Left ventricle myocardium inferior (tissue), 1 donor: Measurements from ENCODE around the gene SCFD2. TPM values are rescaled to one million over a fixed set of nuclear protein-coding genes. Genes with fewer than 3 reads are reported as not detected.
A peak's percentile ranks its signal among the peaks of the same experiment; 100 is the strongest.

Experiments used
- DNase-seq: peaks from one replicate; pipeline ENCODE4 v3.0.0-alpha.2; 2020
- H3K27ac ChIP-seq: fragments of 200-600 bp; replicated peaks from 2 replicates; pipeline ENCODE4 v1.8.0; 2021
- H3K27me3 ChIP-seq: fragments of 200-600 bp; 2 replicates; pipeline ENCODE4 v1.8.0; 2021; ENCODE audit warnings: low read depth
- H3K36me3 ChIP-seq: fragments of 200-600 bp; 2 replicates; pipeline ENCODE4 v1.8.0; 2021
- H3K4me1 ChIP-seq: fragments of 200-600 bp; 2 replicates; pipeline ENCODE4 v1.8.0; 2021
- H3K4me3 ChIP-seq: fragments of 200-600 bp; 2 replicates; pipeline ENCODE4 v1.8.0; 2021; ENCODE audit warnings: mild to moderate bottlenecking, moderate library complexity
- H3K9me3 ChIP-seq: fragments of 200-600 bp; replicated peaks from 2 replicates; pipeline ENCODE4 v1.8.0; 2021
- CTCF ChIP-seq: fragments of 200-600 bp; IDR thresholded peaks from 2 replicates; pipeline ENCODE4 v1.8.0; 2021; ENCODE audit warnings: antibody characterized with exemption, mild to moderate bottlenecking, borderline replicate concordance
- intact Hi-C: fragments of 100-400 bp; cut with micrococcal nuclease; formaldehyde crosslinking; loops from one replicate; pipeline ENCODE4 v1.11.0; 2022
- total RNA-seq: library from RNA; stranded (reverse); fragmentation: NEBNext Ultra II Directional; extraction: Animal tissue kit (Norgen Biotek cat#: 25700); gene quantifications from one replicate; pipeline ENCODE4 v1.2.1, GENCODE V29; 2021
- donor health status: DM: no; HTN: yes; CAD: no; lungs with severe emphysema.

SCFD2 gene
- total RNA-seq, 1 donor from 2014 or later: 9.3 TPM

GRCh38 chr4:52983563-52984303 is 382.1 kb downstream of the SCFD2 start:
- intact Hi-C loops: loop anchor here (5.0 to 10.0 kb wide), 3 partner anchors 436 to 749 kb away; no protein-coding TSS in a partner anchor
- Histone ChIP-seq H3K4me3 (no peak overlapping the region), H3K9me3 (no peaks in the 10 kb centered on the region), H3K27me3 (no peaks in the 10 kb centered on the region), H3K27ac (peak overlapping the region; percentile 34), H3K36me3 (no peaks in the 10 kb centered on the region), H3K4me1 (peaks cover 14% of the 10 kb centered on the region)
- no peak for DNase-seq
- TF ChIP-seq CTCF: peak; percentile 79

- H3K9me3 ChIP-seq: no peaks in the 10 kb centered on the region
- intact Hi-C loops: loop anchor here (5.0 to 10.0 kb wide), 3 partner anchors 436 to 748 kb away; no protein-coding TSS in a partner anchor
- H3K27ac ChIP-seq: peak overlapping the region; percentile 34
- H3K4me3 ChIP-seq: no peak overlapping the region
- TF ChIP-seq CTCF: peak; percentile 10
- peaks cover 14% of the 10 kb centered on the region for H3K4me1 ChIP-seq
- no peaks in the 10 kb centered on the region for H3K36me3 ChIP-seq
- no peak for DNase-seq
- H3K27me3 ChIP-seq: no peaks in the 10 kb centered on the region
These were observed 382.9 kb downstream of the SCFD2 start for GRCh38 chr4:52982946-52983340.

- no peak for DNase-seq
- no peak overlapping the region for H3K27ac ChIP-seq
- no peaks in the 10 kb centered on the region for H3K9me3 ChIP-seq
- no peaks in the 10 kb centered on the region for H3K36me3 ChIP-seq
- intact Hi-C loops: loop anchor here (5.0 to 10.0 kb wide), 3 partner anchors 435 to 748 kb away; no protein-coding TSS in a partner anchor
- peaks cover 14% of the 10 kb centered on the region for H3K4me1 ChIP-seq
- H3K4me3 ChIP-seq: no peak overlapping the region
- peak; percentile 83 for TF ChIP-seq CTCF
- H3K27me3 ChIP-seq: no peaks in the 10 kb centered on the region
These were observed 383.5 kb downstream of the SCFD2 start for GRCh38 chr4:52982255-52982945.

- no peaks in the 10 kb centered on the region for H3K27me3 ChIP-seq
- no peaks in the 10 kb centered on the region for H3K36me3 ChIP-seq
- no peak for DNase-seq
- intact Hi-C loops: loop anchor here (5.0 to 10.0 kb wide), 3 partner anchors 433 to 745 kb away; no protein-coding TSS in a partner anchor
- no peak overlapping the region for H3K27ac ChIP-seq
- no peak overlapping the region for H3K4me3 ChIP-seq
- H3K4me1 ChIP-seq: peaks cover 23% of the 10 kb centered on the region
- H3K9me3 ChIP-seq: peaks cover 5% of the 10 kb centered on the region
- TF ChIP-seq CTCF: no peak
These were observed 385.9 kb downstream of the SCFD2 start for GRCh38 chr4:52979821-52980590.

GRCh38 chr4:52979020-52979419 is 386.8 kb downstream of the SCFD2 start:
- no peak for TF ChIP-seq CTCF
- no peak overlapping the region for H3K4me3 ChIP-seq

More at GRCh38 chr4:52979020-52979419, 386.8 kb downstream of the SCFD2 start:
- intact Hi-C loops: no loop called here
- Histone ChIP-seq H3K9me3 (peaks cover 5% of the 10 kb centered on the region), H3K27me3 (no peaks in the 10 kb centered on the region), H3K36me3 (no peaks in the 10 kb centered on the region), H3K4me1 (peaks cover 23% of the 10 kb centered on the region), H3K27ac (no peak overlapping the region)
- DNase-seq: no peak
